HepG2 (cell line): ENCODE measurements around the gene GP1BA. TPM values are rescaled to one million over a fixed set of nuclear protein-coding genes. Genes with fewer than 3 reads are reported as not detected.

ENCODE experiments used
- CBFB ChIP-seq: sonication (generic); formaldehyde crosslinking; IDR thresholded peaks from 2 replicates; pipeline ENCODE4 v1.4.0; 2020; ENCODE audit warnings: missing genetic modification reagents
- EEA1 ChIP-seq: sonication (generic); formaldehyde crosslinking; IDR thresholded peaks from 2 replicates; pipeline ENCODE4 v1.5.1; 2020; ENCODE audit warnings: mild to moderate bottlenecking, missing genetic modification reagents, borderline replicate concordance
- EZH2 ChIP-seq: conservative IDR thresholded peaks from 2 replicates; pipeline ENCODE4 v1.6.1; 2012; ENCODE audit warnings: mild to moderate bottlenecking, low read depth, low read length, moderate library complexity
- HBP1 ChIP-seq: IDR thresholded peaks from 2 replicates; pipeline ENCODE4 v1.6.1; 2016; ENCODE audit warnings: low read depth, control low read depth
- HNRNPUL1 ChIP-seq: fragments of 200-400 bp; formaldehyde crosslinking; IDR thresholded peaks from 2 replicates; pipeline ENCODE4 v1.6.1; 2017; ENCODE audit warnings: low read depth, mild to moderate bottlenecking, low read length, moderate library complexity
- MIXL1 ChIP-seq: IDR thresholded peaks from 2 replicates; pipeline ENCODE4 v1.6.1; 2016
- MNT ChIP-seq: fragments of 450-650 bp; IDR thresholded peaks from 2 replicates; pipeline ENCODE4 v1.6.1; 2016
- MXI1 ChIP-seq: IDR thresholded peaks from 3 replicates; pipeline ENCODE4 v1.6.1; 2012; ENCODE audit warnings: low read depth, low read length, inconsistent platforms, borderline replicate concordance
- NFKB2 ChIP-seq: sonication (generic); formaldehyde crosslinking; IDR thresholded peaks from 2 replicates; pipeline ENCODE4 v1.4.0; 2020; ENCODE audit warnings: missing genetic modification reagents, borderline replicate concordance
- NRL ChIP-seq: sonication (generic); formaldehyde crosslinking; IDR thresholded peaks from 2 replicates; pipeline ENCODE4 v1.5.0; 2020; ENCODE audit warnings: missing genetic modification reagents, mild to moderate bottlenecking, moderate library complexity, borderline replicate concordance
- RFX5 ChIP-seq: IDR thresholded peaks from 2 replicates; pipeline ENCODE4 v1.6.1; 2011; ENCODE audit warnings: low read depth, low read length, improper control_type of control experiment
- SP2 ChIP-seq: sonication (generic); formaldehyde crosslinking; IDR thresholded peaks from 2 replicates; pipeline ENCODE4 v1.5.1; 2020; ENCODE audit warnings: mild to moderate bottlenecking, missing genetic modification reagents
- SSRP1 ChIP-seq: IDR thresholded peaks from 2 replicates; pipeline ENCODE4 v1.6.1; 2016; ENCODE audit warnings: control low read depth
- TMF1 ChIP-seq: sonication (generic); formaldehyde crosslinking; IDR thresholded peaks from 2 replicates; pipeline ENCODE4 v1.8.1; 2022; ENCODE audit warnings: low read depth, missing genetic modification reagents
- ZFY ChIP-seq: sonication (generic); formaldehyde crosslinking; IDR thresholded peaks from 2 replicates; pipeline ENCODE4 v1.4.0; 2020; ENCODE audit warnings: missing genetic modification reagents
- ZGPAT ChIP-seq: IDR thresholded peaks from 2 replicates; pipeline ENCODE4 v1.6.1; 2016; ENCODE audit warnings: mild to moderate bottlenecking
- ZNF205 ChIP-seq: IDR thresholded peaks from 2 replicates; pipeline ENCODE4 v1.6.1; 2018; ENCODE audit warnings: missing biosample characterization, missing genetic modification reagents
- ZNF30 ChIP-seq: sonication (generic); formaldehyde crosslinking; IDR thresholded peaks from 2 replicates; pipeline ENCODE4 v1.5.0; 2020; ENCODE audit warnings: mild to moderate bottlenecking, missing genetic modification reagents
- ZNF546 ChIP-seq: sonication (generic); formaldehyde crosslinking; conservative IDR thresholded peaks from 2 replicates; pipeline ENCODE4 v1.8.1; 2023; ENCODE audit warnings: mild to moderate bottlenecking, missing genetic modification reagents
- ZNF576 ChIP-seq: sonication (generic); formaldehyde crosslinking; IDR thresholded peaks from 2 replicates; pipeline ENCODE4 v1.4.0; 2020; ENCODE audit warnings: mild to moderate bottlenecking, missing genetic modification reagents
- ZNF589 ChIP-seq: sonication (generic); formaldehyde crosslinking; conservative IDR thresholded peaks from 2 replicates; pipeline ENCODE4 v1.8.0; 2022; ENCODE audit warnings: mild to moderate bottlenecking, moderate library complexity, missing genetic modification reagents
- ZSCAN29 ChIP-seq: sonication (generic); formaldehyde crosslinking; conservative IDR thresholded peaks from 2 replicates; pipeline ENCODE4 v1.4.0; 2020; ENCODE audit warnings: mild to moderate bottlenecking, missing genetic modification reagents
- polyA plus RNA-seq, 8 experiments: library from polyadenylated mRNA; depleted of rRNA in 3 of 8; stranded (reverse) in 7 of 8; unstranded in 1 of 8; fragments of >200 nt; fragmentation: Illumina TruSeq in 4 of 8; extraction: Trizol in 4 of 8; gene quantifications; 2 replicates each; pipeline versions ENCODE4 v1.2.1 to v1.2.3, GENCODE V29; 2011 to 2016; ENCODE audit warnings: low read depth in 4 of 8, missing spikeins in 1 of 8, mixed read lengths in 1 of 8; ENCODE audit not compliant: insufficient read depth in 1 of 8
- total RNA-seq, 5 experiments: library from RNA; depleted of rRNA; stranded (reverse); fragments of >200 nt; fragmentation: Illumina TruSeq; extraction: Trizol; gene quantifications; 2 replicates each; pipeline ENCODE4 v1.2.3, GENCODE V29; 2016; ENCODE audit warnings: low read depth in 1 of 5

Gene GP1BA
- total and polyA plus RNA-seq, 2 of the 13 experiments (the other 11 are each of a cell fraction or from before 2014, with no cell fraction given), result not detected

- TF ChIP-seq ZGPAT (CRISPR knock-in tag) (peak; percentile 84; the same call in 1 of the 2 replicates), SP2 (CRISPR knock-in tag) (peak; percentile 86), ZNF576 (CRISPR knock-in tag) (no peak), MIXL1 (CRISPR knock-in tag) (0 out of 2 replicates have a peak, but pooled peaks have one; percentile 33), EEA1 (CRISPR knock-in tag) (peak; percentile 12; the same call in 1 of the 2 replicates), ZNF205 (CRISPR knock-in tag) (peak; percentile 36; the same call in 1 of the 2 replicates), EZH2 (no peak), ZNF546 (CRISPR knock-in tag) (peak; percentile 86), MXI1 (no peak; the same call in 1 of the 3 replicates), HNRNPUL1 (no peak), HBP1 (CRISPR knock-in tag) (peak; percentile 46), CBFB (CRISPR knock-in tag) (0 out of 2 replicates have a peak, but pooled peaks have one; percentile 47), ZSCAN29 (CRISPR knock-in tag) (no peak; the same call in 1 of the 2 replicates), TMF1 (peak; percentile 27; the same call in 1 of the 2 replicates), ZNF589 (CRISPR knock-in tag) (peak; percentile 29; the same call in 1 of the 2 replicates), MNT (0 out of 2 replicates have a peak, but pooled peaks have one; percentile 2), NFKB2 (CRISPR knock-in tag) (no peak), ZFY (CRISPR knock-in tag) (peak; percentile 93), SSRP1 (CRISPR knock-in tag) (no peak), ZNF30 (CRISPR knock-in tag) (0 out of 2 replicates have a peak, but pooled peaks have one; percentile 76), RFX5 (no peak), NRL (CRISPR knock-in tag) (peak; percentile 85; the same call in 1 of the 2 replicates)
Observed at GRCh38 chr17:4967539-4968485, 35.7 kb downstream of the GP1BA start, which contains the start of gene SPAG7 (continued).
